Endodermal cell (in vitro differentiated cells): Measurements from ENCODE around the gene IL26. TPM values are rescaled to one million over a fixed set of nuclear protein-coding genes. Genes with fewer than 3 reads are reported as not detected.

ENCODE experiments used
- DNase-seq: peaks from one replicate; pipeline ENCODE4 v3.0.0-alpha.2; 2017
- H3K27ac ChIP-seq: 2 replicates; pipeline ENCODE4 v1.5.1; 2013; ENCODE audit warnings: mild to moderate bottlenecking, low read depth, low read length, moderate library complexity
- H3K27me3 ChIP-seq: 2 replicates; pipeline ENCODE4 v1.6.1; 2013; ENCODE audit warnings: mild to moderate bottlenecking, low read length, moderate library complexity; ENCODE audit not compliant: insufficient read depth, control insufficient read depth, poor library complexity, severe bottlenecking
- H3K36me3 ChIP-seq: 2 replicates; pipeline ENCODE4 v1.7.0; 2013; ENCODE audit warnings: mild to moderate bottlenecking, low read length, moderate library complexity; ENCODE audit not compliant: control insufficient read depth, insufficient read depth
- H3K4me1 ChIP-seq: one replicate; pipeline ENCODE4 v1.7.0; 2013; ENCODE audit warnings: low read length; ENCODE audit not compliant: control insufficient read depth, insufficient read depth
- H3K4me3 ChIP-seq: 2 replicates; pipeline ENCODE4 v1.5.1; 2013; ENCODE audit warnings: mild to moderate bottlenecking, low read length, moderate library complexity
- H3K9ac ChIP-seq: 2 replicates; pipeline ENCODE4 v1.6.1; 2013; ENCODE audit warnings: mild to moderate bottlenecking, low read length, moderate library complexity; ENCODE audit not compliant: poor library complexity, severe bottlenecking; ENCODE audit errors: extremely low read depth
- H3K9me3 ChIP-seq: 2 replicates; pipeline ENCODE4 v1.6.1; 2013; ENCODE audit warnings: mild to moderate bottlenecking, low read length, moderate library complexity; ENCODE audit not compliant: control insufficient read depth
- H3K27ac Mint-ChIP-seq: 2 replicates; pipeline ENCODE4 v1.8.0; 2020; ENCODE audit warnings: mixed read lengths
- H3K27me3 Mint-ChIP-seq: 2 replicates; pipeline ENCODE4 v1.8.0; 2021; ENCODE audit warnings: mild to moderate bottlenecking, mixed read lengths; ENCODE audit not compliant: insufficient read depth
- H3K36me3 Mint-ChIP-seq: 2 replicates; pipeline ENCODE4 v1.8.0; 2020; ENCODE audit warnings: low read depth, mixed read lengths
- H3K4me1 Mint-ChIP-seq: 2 replicates; pipeline ENCODE4 v1.8.0; 2020; ENCODE audit warnings: mixed read lengths
- H3K4me3 Mint-ChIP-seq: 2 replicates; pipeline ENCODE4 v1.8.0; 2020; ENCODE audit warnings: mild to moderate bottlenecking, moderate library complexity, mixed read lengths
- H3K9me3 Mint-ChIP-seq: 2 replicates; pipeline ENCODE4 v1.8.0; 2020; ENCODE audit warnings: mild to moderate bottlenecking, mixed read lengths
- WGBS, 2 experiments: methylation state at CpG; one replicate each; pipeline versions ENCODE4 v1.1.5 to v1.1.7; 2013; ENCODE audit warnings: missing lambda C conversion rate in 2 of 2, mixed read lengths in 1 of 2; ENCODE audit not compliant: insufficient coverage in 1 of 2, insufficient read length in 1 of 2; 5-methylcytosine and 5-hydroxymethylcytosine counted together
- total RNA-seq, 2 donors: library from RNA; stranded (reverse); fragmentation: NEBNext Ultra II Directional in 1 of 2; extraction: Animal tissue kit (Norgen Biotek cat#: 25700) in 1 of 2; gene quantifications; 2 replicates in 1 of 2; 3 replicates in 1 of 2; pipeline ENCODE4 v1.2.1, GENCODE V29; 2021
- TF ChIP-seq, protein P1 (sequence below): fragments of 200-600 bp; sonication (generic); conservative IDR thresholded peaks from 2 replicates; pipeline ENCODE4 v1.5.0; 2021; ENCODE audit warnings: antibody characterized with exemption, mild to moderate bottlenecking

Gene IL26
- total RNA-seq, 2 donors from 2014 or later, result not detected

DNA sequence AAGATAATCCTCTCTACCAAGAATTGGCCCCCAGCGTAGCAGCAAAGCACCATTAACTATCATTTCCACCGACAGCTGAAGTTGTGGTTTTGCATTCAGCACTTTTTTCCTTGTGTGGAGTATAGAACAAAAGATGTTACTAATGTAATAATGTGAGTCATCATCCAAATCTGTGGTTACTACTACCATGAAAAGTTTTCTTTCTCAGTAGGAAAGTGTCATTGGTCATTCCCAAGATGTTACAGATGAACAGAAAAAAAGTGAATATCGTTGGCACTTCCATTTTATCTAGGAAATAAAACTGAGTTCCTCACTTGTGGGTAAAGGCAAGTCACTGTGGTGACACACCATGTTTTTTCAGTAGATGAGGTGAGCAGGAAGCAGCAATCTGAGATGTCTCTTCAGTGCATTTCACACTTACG lies 35.8 kb downstream of the IL26 start:
- no peak overlapping the region for H3K4me3 ChIP-seq
- Mint-ChIP-seq H3K27me3 (no peaks in the 10 kb centered on the region), H3K27ac (no peak overlapping the region), H3K4me3 (no peak overlapping the region), H3K9me3 (no peaks in the 10 kb centered on the region), H3K36me3 (no peaks in the 10 kb centered on the region), H3K4me1 (no peaks in the 10 kb centered on the region)
- no peak overlapping the region for H3K27ac ChIP-seq
- TF ChIP-seq, protein P1, sequence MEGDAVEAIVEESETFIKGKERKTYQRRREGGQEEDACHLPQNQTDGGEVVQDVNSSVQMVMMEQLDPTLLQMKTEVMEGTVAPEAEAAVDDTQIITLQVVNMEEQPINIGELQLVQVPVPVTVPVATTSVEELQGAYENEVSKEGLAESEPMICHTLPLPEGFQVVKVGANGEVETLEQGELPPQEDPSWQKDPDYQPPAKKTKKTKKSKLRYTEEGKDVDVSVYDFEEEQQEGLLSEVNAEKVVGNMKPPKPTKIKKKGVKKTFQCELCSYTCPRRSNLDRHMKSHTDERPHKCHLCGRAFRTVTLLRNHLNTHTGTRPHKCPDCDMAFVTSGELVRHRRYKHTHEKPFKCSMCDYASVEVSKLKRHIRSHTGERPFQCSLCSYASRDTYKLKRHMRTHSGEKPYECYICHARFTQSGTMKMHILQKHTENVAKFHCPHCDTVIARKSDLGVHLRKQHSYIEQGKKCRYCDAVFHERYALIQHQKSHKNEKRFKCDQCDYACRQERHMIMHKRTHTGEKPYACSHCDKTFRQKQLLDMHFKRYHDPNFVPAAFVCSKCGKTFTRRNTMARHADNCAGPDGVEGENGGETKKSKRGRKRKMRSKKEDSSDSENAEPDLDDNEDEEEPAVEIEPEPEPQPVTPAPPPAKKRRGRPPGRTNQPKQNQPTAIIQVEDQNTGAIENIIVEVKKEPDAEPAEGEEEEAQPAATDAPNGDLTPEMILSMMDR, result no peak
- no peaks in the 10 kb centered on the region for H3K36me3 ChIP-seq
- WGBS, 2 experiments, result 83 to 97% methylated on average over 1 to 4 of the region's 4 CpGs
- DNase-seq, result no peak
- no peaks in the 10 kb centered on the region for H3K9me3 ChIP-seq
- H3K27me3 ChIP-seq, result no peaks in the 10 kb centered on the region
- H3K4me1 ChIP-seq, result no peaks in the 10 kb centered on the region
- no peak overlapping the region for H3K9ac ChIP-seq

DNA sequence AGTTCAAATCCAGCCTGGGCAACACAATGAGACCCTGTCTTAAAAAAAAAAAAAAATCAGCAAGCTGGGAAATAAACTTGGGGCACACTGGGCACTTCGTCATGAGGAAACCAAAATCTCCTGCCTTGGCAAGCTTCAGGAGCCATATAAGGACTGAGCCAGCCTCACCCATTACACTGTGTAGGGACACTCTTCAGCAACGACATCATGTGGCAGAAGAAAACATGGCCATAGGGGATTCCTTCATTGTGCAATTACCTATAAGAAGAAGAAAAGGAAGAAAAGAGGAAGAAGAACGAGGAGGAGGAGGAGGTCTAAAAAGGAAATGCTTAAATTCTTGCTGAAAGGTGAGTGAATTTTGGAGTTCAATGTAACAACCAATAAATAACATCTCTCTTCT lies 40.0 kb downstream of the IL26 start:
- WGBS, 2 experiments, result 86 to 87% methylated on average over 1 to 3 of the region's 3 CpGs
- DNase-seq, result no peak
- TF ChIP-seq, protein P1, result no peak
- Histone ChIP-seq H3K4me1 (no peaks in the 10 kb centered on the region), H3K9ac (no peak overlapping the region), H3K9me3 (no peaks in the 10 kb centered on the region), H3K4me3 (no peak overlapping the region), H3K27ac (no peak overlapping the region), H3K36me3 (no peaks in the 10 kb centered on the region), H3K27me3 (no peaks in the 10 kb centered on the region)
- H3K36me3 Mint-ChIP-seq, result no peaks in the 10 kb centered on the region
- H3K27me3 Mint-ChIP-seq, result no peaks in the 10 kb centered on the region
- H3K9me3 Mint-ChIP-seq, result no peaks in the 10 kb centered on the region
- no peak overlapping the region for H3K4me3 Mint-ChIP-seq
- H3K27ac Mint-ChIP-seq, result no peak overlapping the region
- no peaks in the 10 kb centered on the region for H3K4me1 Mint-ChIP-seq

DNA sequence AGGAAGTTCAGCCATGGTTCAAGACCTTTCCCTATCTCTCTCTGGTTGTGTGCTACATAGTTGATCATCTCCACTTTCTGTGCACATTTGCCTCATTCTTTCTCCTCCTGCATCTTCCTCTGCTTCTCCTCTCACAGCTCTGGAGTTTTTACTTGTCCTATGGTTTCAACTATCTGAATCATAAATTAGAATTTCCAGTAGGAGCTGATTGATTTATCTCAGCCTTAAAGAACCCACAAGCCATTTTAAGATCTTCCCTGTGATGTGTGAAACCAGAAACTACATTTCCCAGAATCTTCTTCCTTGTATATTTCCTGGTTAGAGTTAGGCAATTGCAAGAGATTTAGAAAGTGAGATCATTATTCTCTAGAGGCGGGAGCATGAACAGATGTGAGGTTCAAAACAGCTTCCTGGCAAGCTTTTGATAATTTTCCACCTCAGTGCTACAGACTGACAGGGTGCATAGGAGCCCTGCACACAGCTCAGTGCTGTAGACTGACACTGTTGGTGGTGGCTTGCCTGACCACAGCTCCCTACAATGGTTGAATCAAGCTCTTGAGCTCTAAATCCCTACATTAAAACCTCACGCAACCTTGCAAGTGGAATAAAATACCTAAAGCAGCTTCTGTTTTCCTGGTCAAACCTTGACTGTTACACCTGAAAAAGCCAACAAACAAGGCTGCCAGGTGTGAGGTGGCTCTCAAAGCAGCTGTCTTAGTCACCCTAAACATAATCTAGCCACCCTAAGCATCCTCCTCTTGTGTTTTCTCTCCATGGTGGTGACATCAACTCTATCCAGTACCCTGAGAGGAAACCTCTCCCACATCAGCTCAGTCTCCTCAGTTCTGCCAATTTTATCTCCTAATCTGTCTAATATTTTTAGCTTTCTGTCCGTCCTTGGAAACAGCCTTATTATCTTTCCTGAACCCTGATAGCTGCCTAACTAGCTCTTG lies 44.5 kb downstream of the IL26 start:
- WGBS, 2 experiments, result 90 to 91% methylated on average over 3 of the region's 3 CpGs

More for the DNA sequence above, 44.5 kb downstream of the IL26 start:
- Mint-ChIP-seq H3K27me3 (no peaks in the 10 kb centered on the region), H3K4me3 (no peak overlapping the region), H3K4me1 (peaks cover 8% of the 10 kb centered on the region), H3K36me3 (no peaks in the 10 kb centered on the region), H3K9me3 (no peaks in the 10 kb centered on the region), H3K27ac (no peak overlapping the region)
- H3K4me1 ChIP-seq, result no peaks in the 10 kb centered on the region
- no peaks in the 10 kb centered on the region for H3K36me3 ChIP-seq
- H3K4me3 ChIP-seq, result no peak overlapping the region
- H3K27ac ChIP-seq, result no peak overlapping the region
- no peaks in the 10 kb centered on the region for H3K27me3 ChIP-seq
- H3K9me3 ChIP-seq, result no peaks in the 10 kb centered on the region
- no peak for DNase-seq
- no peak overlapping the region for H3K9ac ChIP-seq
- TF ChIP-seq, protein P1, result no peak
